AG04450 (cell line): ENCODE measurements around the gene TBCE. TPM values are rescaled to one million over a fixed set of nuclear protein-coding genes. Genes with fewer than 3 reads are reported as not detected.
A peak's percentile ranks its signal among the peaks of the same experiment; 100 is the strongest.
"Not testable (repeated sequence)": the region's sequence is repeated elsewhere in the genome, so short reads cannot be mapped to it uniquely, and the experiment has no call there.

ENCODE experiments used
- CTCF ChIA-PET: fragments of 300-600, 350-600 bp; formaldehyde crosslinking; extraction: SDS; loops from one replicate; lab custom pipeline; 2022; ENCODE audit warnings: antibody characterized with exemption, inconsistent platforms; lab: Charles Lee
- POLR2A ChIA-PET: fragments of 350-600 bp; formaldehyde crosslinking; extraction: SDS; loops from one replicate; lab custom pipeline; 2021; ENCODE audit warnings: antibody characterized with exemption, inconsistent platforms; lab: Yijun Ruan, JAX
- DNase-seq: peaks from one replicate; pipeline ENCODE4 v3.0.0-alpha.2; 2011; ENCODE audit warnings: low read depth, low spot score
- H3K27ac ChIP-seq: one replicate; pipeline ENCODE4 v1.5.1; 2012; ENCODE audit warnings: low read depth, low read length, control low read depth
- H3K27me3 ChIP-seq: one replicate; pipeline ENCODE4 v1.6.0; 2012; ENCODE audit warnings: low read length; ENCODE audit not compliant: control insufficient read depth, insufficient read depth
- H3K4me3 ChIP-seq: 2 replicates; pipeline ENCODE4 v1.5.1; 2011; ENCODE audit warnings: mild to moderate bottlenecking, low read depth, low read length, control low read depth
- H3K9me3 ChIP-seq: 2 replicates; pipeline ENCODE4 v1.5.1; 2012; ENCODE audit warnings: low read length; ENCODE audit not compliant: control insufficient read depth, insufficient read depth
- CTCF ChIP-seq: IDR thresholded peaks from 2 replicates; pipeline ENCODE4 v1.5.1; 2011; ENCODE audit warnings: low read depth, low read length, control low read depth, inconsistent platforms
- polyA plus RNA-seq: library from polyadenylated mRNA; depleted of rRNA; stranded (reverse); fragments of >200 nt; gene quantifications from 2 replicates; pipeline ENCODE4 v1.2.3, GENCODE V29; 2011

TBCE gene
- polyA plus RNA-seq, 1 experiment = 36.5 TPM

GRCh38 chr1:235358899-235359298, 8.3 kb upstream of the TBCE start:
- Histone ChIP-seq H3K9me3 (no peaks in the 10 kb centered on the region), H3K27me3 (no peaks in the 10 kb centered on the region), H3K27ac (no peak overlapping the region), H3K4me3 (no peak overlapping the region)
- no peak for TF ChIP-seq CTCF
- POLR2A ChIA-PET = interaction anchor here (1.1 kb wide), 1 partner anchor 9 kb away, joined by 5 read pairs; the partner anchor contains the start of gene TBCE
- DNase-seq = no peak
- CTCF ChIA-PET = interaction anchor here (0.6 kb wide), 1 partner anchor 27 kb away, joined by 5 read pairs; no protein-coding TSS in a partner anchor

GRCh38 chr1:235364189-235364588, 3.0 kb upstream of the TBCE start:
- CTCF ChIA-PET = interaction anchor here (1.1 kb wide), 1 partner anchor 51 kb away, joined by 5 read pairs; no protein-coding TSS in a partner anchor
- H3K4me3 ChIP-seq, POLR2A ChIA-PET, H3K27me3 ChIP-seq, H3K27ac ChIP-seq, H3K9me3 ChIP-seq, DNase-seq: not testable (repeated sequence)

- Histone ChIP-seq H3K4me3 (no peak overlapping the region), H3K9me3 (no peaks in the 10 kb centered on the region), H3K27ac (no peak overlapping the region), H3K27me3 (no peaks in the 10 kb centered on the region)
- TF ChIP-seq CTCF = no peak
- POLR2A ChIA-PET = no interaction called here
- DNase-seq = no peak
- CTCF ChIA-PET = interaction anchor here (0.5 to 1.7 kb wide), 3 partner anchors 49 to 1971 kb away, joined by 4 to 6 read pairs (median 5); no protein-coding TSS in a partner anchor
Measured at GRCh38 chr1:235366286-235366685, 941 bp upstream of the TBCE start.

GRCh38 chr1:235368428-235368827, 1.2 kb downstream of the TBCE start:
- H3K4me3 ChIP-seq = peak overlapping the region; percentile 54; the same call in 1 of the 2 replicates
- TF ChIP-seq CTCF = no peak
- POLR2A ChIA-PET = interaction anchor here (1.1 kb wide), 1 partner anchor 10 kb away, joined by 5 read pairs; no protein-coding TSS in a partner anchor
- CTCF ChIA-PET = interaction anchor here (1.1 kb wide), 1 partner anchor 48 kb away, joined by 3 read pairs; no protein-coding TSS in a partner anchor
- no peaks in the 10 kb centered on the region for H3K27me3 ChIP-seq
- DNase-seq = no peak
- no peaks in the 10 kb centered on the region for H3K9me3 ChIP-seq
- H3K27ac ChIP-seq = no peak overlapping the region

- CTCF ChIA-PET = no interaction called here
- POLR2A ChIA-PET = no interaction called here
- TF ChIP-seq CTCF = no peak
Measured at GRCh38 chr1:235369802-235370201, 2.6 kb downstream of the TBCE start.

More at GRCh38 chr1:235369802-235370201, 2.6 kb downstream of the TBCE start:
- Histone ChIP-seq H3K27ac (no peak overlapping the region), H3K4me3 (no peak overlapping the region), H3K9me3 (no peaks in the 10 kb centered on the region), H3K27me3 (no peaks in the 10 kb centered on the region)
- DNase-seq = no peak
